Type B pancreatic cell (in vitro differentiated cells): Measurements from ENCODE around the gene HDDC3. TPM values are rescaled to one million over a fixed set of nuclear protein-coding genes. Genes with fewer than 3 reads are reported as not detected.

ENCODE experiments used
- DNase-seq: peaks from one replicate; pipeline ENCODE4 v3.0.0; 2021; ENCODE audit warnings: mixed read lengths; ENCODE audit not compliant: unreplicated experiment; ENCODE audit errors: extremely low spot score
- H3K27ac Mint-ChIP-seq: 2 replicates; pipeline ENCODE4 v1.8.0; 2021; ENCODE audit warnings: mild to moderate bottlenecking, mixed read lengths
- H3K27me3 Mint-ChIP-seq: 2 replicates; pipeline ENCODE4 v1.8.0; 2021; ENCODE audit warnings: mixed read lengths
- H3K36me3 Mint-ChIP-seq: 2 replicates; pipeline ENCODE4 v1.8.0; 2021; ENCODE audit warnings: mixed read lengths
- H3K4me1 Mint-ChIP-seq: one replicate; pipeline ENCODE4 v1.8.0; 2021; ENCODE audit warnings: mixed read lengths; ENCODE audit not compliant: unreplicated experiment
- H3K4me3 Mint-ChIP-seq: 2 replicates; pipeline ENCODE4 v1.8.0; 2021; ENCODE audit warnings: mild to moderate bottlenecking, mixed read lengths
- H3K9me3 Mint-ChIP-seq: 2 replicates; pipeline ENCODE4 v1.8.0; 2021; ENCODE audit warnings: mixed read lengths
- CTCF ChIP-seq: fragments of 200-600 bp; sonication (generic); conservative IDR thresholded peaks from 2 replicates; pipeline ENCODE4 v1.5.0; 2021; ENCODE audit warnings: antibody characterized with exemption, mild to moderate bottlenecking
- total RNA-seq: library from RNA; stranded (reverse); gene quantifications from 2 replicates; pipeline ENCODE4 v1.2.1, GENCODE V29; 2021; ENCODE audit warnings: low replicate concordance

Gene HDDC3
- total RNA-seq, 1 donor from 2014 or later, result 16.8 TPM

DNA sequence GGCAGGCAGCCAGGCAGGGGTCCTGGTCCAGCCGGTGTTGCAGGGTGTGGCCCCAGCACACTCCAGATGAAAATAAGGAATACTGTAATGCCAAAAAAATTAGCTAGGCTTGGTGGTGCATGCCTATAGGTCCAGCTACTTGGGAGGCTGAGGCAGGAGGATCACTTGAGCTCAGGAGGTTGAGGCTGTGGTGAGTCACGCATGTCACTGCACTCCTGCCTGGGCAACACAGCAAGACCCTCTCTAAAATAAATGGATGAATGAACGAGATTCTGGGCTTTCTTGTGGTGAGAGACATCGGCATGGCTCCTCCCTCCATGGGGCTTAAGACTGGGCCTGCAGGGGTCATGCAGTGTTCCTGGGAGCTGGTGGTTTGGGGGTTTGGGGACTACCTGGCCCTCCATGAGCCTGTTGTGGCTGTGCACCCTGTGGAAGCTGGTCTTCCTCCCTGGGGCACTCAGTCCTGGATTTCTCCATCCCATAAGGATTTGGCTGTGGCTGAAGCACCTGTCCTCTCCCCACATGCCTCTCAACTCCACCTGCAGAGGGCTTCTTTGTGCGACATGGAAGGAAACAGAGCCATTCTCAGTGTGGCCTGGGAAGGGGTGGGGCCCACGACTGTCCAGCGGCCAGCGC is 14.7 kb upstream of the HDDC3 start:
- DNase-seq, result no peak
- H3K9me3 Mint-ChIP-seq, result no peaks in the 10 kb centered on the region
- TF ChIP-seq CTCF, result no peak
- H3K4me3 Mint-ChIP-seq, result no peak overlapping the region
- no peaks in the 10 kb centered on the region for H3K27me3 Mint-ChIP-seq
- H3K4me1 Mint-ChIP-seq, result no peaks in the 10 kb centered on the region
- H3K36me3 Mint-ChIP-seq, result peaks cover 3% of the 10 kb centered on the region
- H3K27ac Mint-ChIP-seq, result no peak overlapping the region

- Mint-ChIP-seq H3K36me3 (no peaks in the 10 kb centered on the region), H3K27me3 (no peaks in the 10 kb centered on the region), H3K9me3 (no peaks in the 10 kb centered on the region), H3K4me3 (no peak overlapping the region), H3K4me1 (no peaks in the 10 kb centered on the region), H3K27ac (no peak overlapping the region)
- no peak for TF ChIP-seq CTCF
- DNase-seq, result no peak
These were observed 14.2 kb upstream of the HDDC3 start for GRCh38 chr15:90946538-90946937.

DNA sequence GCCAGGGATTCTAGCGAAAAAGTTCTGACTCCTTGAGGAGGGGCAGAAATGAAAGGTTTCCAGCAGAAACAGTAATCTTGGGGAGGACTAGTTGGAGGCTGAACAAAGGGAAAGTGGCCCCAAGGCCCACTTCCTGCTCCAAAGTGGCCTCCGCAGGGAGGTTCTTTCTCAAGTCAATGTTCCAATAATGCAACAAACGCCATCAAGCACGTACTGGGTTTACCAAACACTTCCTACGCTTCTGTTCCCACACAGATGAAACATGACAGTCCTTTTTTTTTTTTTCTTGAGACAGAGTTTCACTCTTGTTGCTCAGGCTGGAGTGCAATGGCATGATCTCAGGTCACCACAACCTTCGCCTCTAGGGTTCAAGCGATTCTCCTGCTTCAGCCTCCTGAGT is 12.7 kb upstream of the HDDC3 start:
- TF ChIP-seq CTCF, result no peak
- no peak for DNase-seq
- H3K27me3 Mint-ChIP-seq, result no peaks in the 10 kb centered on the region
- no peak overlapping the region for H3K27ac Mint-ChIP-seq
- no peaks in the 10 kb centered on the region for H3K9me3 Mint-ChIP-seq
- H3K4me1 Mint-ChIP-seq, result no peaks in the 10 kb centered on the region
- H3K4me3 Mint-ChIP-seq, result no peak overlapping the region
- no peaks in the 10 kb centered on the region for H3K36me3 Mint-ChIP-seq

GRCh38 chr15:90942354-90943120 is 10.2 kb upstream of the HDDC3 start:
- H3K27ac Mint-ChIP-seq, result no peak overlapping the region
- H3K27me3 Mint-ChIP-seq, result no peaks in the 10 kb centered on the region
- no peaks in the 10 kb centered on the region for H3K4me1 Mint-ChIP-seq
- no peaks in the 10 kb centered on the region for H3K36me3 Mint-ChIP-seq
- no peak overlapping the region for H3K4me3 Mint-ChIP-seq
- H3K9me3 Mint-ChIP-seq, result no peaks in the 10 kb centered on the region
- no peak for DNase-seq
- no peak for TF ChIP-seq CTCF

- Mint-ChIP-seq H3K36me3 (peaks cover 3% of the 10 kb centered on the region), H3K27me3 (no peaks in the 10 kb centered on the region), H3K4me3 (no peak overlapping the region), H3K9me3 (no peaks in the 10 kb centered on the region), H3K27ac (no peak overlapping the region), H3K4me1 (peaks cover 10% of the 10 kb centered on the region)
- DNase-seq, result no peak
- no peak for TF ChIP-seq CTCF
These were observed 8.7 kb upstream of the HDDC3 start for GRCh38 chr15:90941038-90941437.
